Ishikawa (cell line): Measurements from ENCODE around the gene ATF6.

Source experiments
- CEBPB ChIP-seq: IDR thresholded peaks from 2 replicates; pipeline ENCODE4 v1.6.1; 2012
- EGR1 ChIP-seq: IDR thresholded peaks from 2 replicates; pipeline ENCODE4 v1.6.1; 2012
- EP300 ChIP-seq: IDR thresholded peaks from 2 replicates; pipeline ENCODE4 v1.6.1; 2012; ENCODE audit warnings: borderline replicate concordance
- REST ChIP-seq: IDR thresholded peaks from 2 replicates; pipeline ENCODE4 v1.6.1; 2012; ENCODE audit warnings: low read depth, mild to moderate bottlenecking
- TCF12 ChIP-seq: IDR thresholded peaks from 2 replicates; pipeline ENCODE4 v1.6.1; 2012; ENCODE audit warnings: low read depth
- TEAD4 ChIP-seq: IDR thresholded peaks from 2 replicates; pipeline ENCODE4 v1.6.1; 2012
- USF1 ChIP-seq: IDR thresholded peaks from 2 replicates; pipeline ENCODE4 v1.6.1; 2012
- YY1 ChIP-seq: IDR thresholded peaks from 2 replicates; pipeline ENCODE4 v1.6.1; 2012; ENCODE audit warnings: low read depth
- TF ChIP-seq, protein P1 (sequence below): IDR thresholded peaks from 2 replicates; pipeline ENCODE4 v1.6.1; 2012

DNA sequence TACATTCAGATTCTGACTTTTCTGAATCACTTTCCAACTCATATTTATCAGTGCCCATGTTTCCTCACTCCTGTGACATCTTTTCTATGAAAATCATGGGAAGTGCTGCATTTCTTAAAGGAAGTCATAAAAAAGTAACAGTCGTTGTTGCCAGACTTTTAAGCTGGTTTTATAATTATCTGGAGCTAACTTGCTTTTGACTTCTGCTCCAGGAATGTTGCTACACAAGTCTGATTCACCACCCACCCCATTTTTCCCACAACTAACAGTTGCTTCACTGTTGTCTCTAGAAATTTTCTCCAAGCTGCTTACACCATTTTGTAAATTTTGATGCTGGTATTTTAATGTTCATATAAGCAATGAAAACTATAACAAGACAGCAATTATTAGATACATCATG is 32.6 kb upstream of the ATF6 start:
- TF ChIP-seq YY1 (no peak), REST (no peak), CEBPB (no peak), EP300 (no peak), TCF12 (no peak), USF1 (no peak), EGR1 (no peak), TEAD4 (0 out of 2 replicates have a peak, but pooled peaks have one; percentile 21)
- TF ChIP-seq, protein P1, sequence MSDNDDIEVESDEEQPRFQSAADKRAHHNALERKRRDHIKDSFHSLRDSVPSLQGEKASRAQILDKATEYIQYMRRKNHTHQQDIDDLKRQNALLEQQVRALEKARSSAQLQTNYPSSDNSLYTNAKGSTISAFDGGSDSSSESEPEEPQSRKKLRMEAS: no peak
